IgD-negative memory B cell (primary cell): ENCODE measurements around the gene SSRP1. TPM values are rescaled to one million over a fixed set of nuclear protein-coding genes. Genes with fewer than 3 reads are reported as not detected.

Experiments used
- polyA plus RNA-seq: library from polyadenylated mRNA; unstranded; fragments of 300-500 nt; fragmentation: Illumina TruSeq; gene quantifications from one replicate; pipeline ENCODE4 v1.2.3, GENCODE V29; 2021

The SSRP1 gene
- polyA plus RNA-seq, 1 donor from 2014 or later = 34.0 TPM

Other genes with a start within 250 kb of the SSRP1 start
- gene LRRC55, start 153.9 kb downstream of the SSRP1 start, polyA plus RNA-seq = not detected
- not detected for gene APLNR, start 98.6 kb downstream of the SSRP1 start, polyA plus RNA-seq
- gene TNKS1BP1, start 10.9 kb downstream of the SSRP1 start, polyA plus RNA-seq = 5.5 TPM
- gene P2RX3, start 2.5 kb upstream of the SSRP1 start, polyA plus RNA-seq = not detected
- gene PRG3, start 45.3 kb upstream of the SSRP1 start, polyA plus RNA-seq = not detected
- gene PRG2, start 54.8 kb upstream of the SSRP1 start, polyA plus RNA-seq = not detected
- 15.8 TPM for gene SLC43A3, start 91.2 kb upstream of the SSRP1 start, polyA plus RNA-seq
- 0.14 TPM for gene RTN4RL2, start 124.6 kb upstream of the SSRP1 start, polyA plus RNA-seq
- 7.2 TPM for gene SLC43A1, start 179.8 kb upstream of the SSRP1 start, polyA plus RNA-seq
- gene TIMM10, start 194.9 kb upstream of the SSRP1 start, polyA plus RNA-seq = 63.5 TPM
- gene SMTNL1, start 201.7 kb upstream of the SSRP1 start, polyA plus RNA-seq = 0.14 TPM
- gene UBE2L6, start 231.8 kb upstream of the SSRP1 start, polyA plus RNA-seq = 208 TPM